A549 (cell line): ENCODE measurements around the gene PRRC2B. TPM values are rescaled to one million over a fixed set of nuclear protein-coding genes. Genes with fewer than 3 reads are reported as not detected.
A peak's percentile ranks its signal among the peaks of the same experiment; 100 is the strongest.
"Not testable (repeated sequence)": the region's sequence is repeated elsewhere in the genome, so short reads cannot be mapped to it uniquely, and the experiment has no call there.

Source experiments
- ATAC-seq, 2 experiments: fragments of 200-7000 bp in 1 of 2; fragments of >200 bp in 1 of 2; cut with Nextera tagmentation in 1 of 2; cut with Tn5 transposase in 1 of 2; 3 replicates each; pipeline versions ENCODE4 v1.8.0 to v1.9.1; 2018 to 2020; ENCODE audit warnings: mild to moderate bottlenecking in 1 of 2, moderate library complexity in 1 of 2
- CTCF ChIA-PET: fragments of 300-600 bp; sonication (Branson Sonifier 250); formaldehyde crosslinking; extraction: SDS; loops from one replicate; lab custom pipeline; 2021; ENCODE audit warnings: antibody characterized with exemption, inconsistent platforms; lab: Yijun Ruan, JAX
- POLR2A ChIA-PET: fragments of 350-600 bp; formaldehyde crosslinking; extraction: SDS; loops from one replicate; lab custom pipeline; 2021; ENCODE audit warnings: antibody characterized with exemption, inconsistent platforms; lab: Yijun Ruan, JAX
- DNase-seq, 2 experiments: peaks; one replicate each; pipeline versions ENCODE4 v3.0.0 to v3.0.0-alpha.2; 2011 to 2016; ENCODE audit warnings: low read depth in 1 of 2, low spot score in 1 of 2
- FAIRE-seq: peaks from 2 replicates; lab custom pipeline; 2011; peaks lifted over from hg19 to GRCh38; lab: Jason Lieb, UNC
- H3K27ac ChIP-seq, 2 experiments: fragments of >200 bp; sonication (Bioruptor Twin); formaldehyde crosslinking; 3 replicates each; pipeline ENCODE4 v1.5.1; 2016 to 2017
- H3K4me1 ChIP-seq: fragments of >200 bp; sonication (Bioruptor Twin); formaldehyde crosslinking; 3 replicates; pipeline ENCODE4 v1.6.1; 2016
- H3K4me2 ChIP-seq: fragments of >200 bp; sonication (Bioruptor Twin); formaldehyde crosslinking; 3 replicates; pipeline ENCODE4 v1.6.1; 2016
- H3K4me3 ChIP-seq: fragments of >200 bp; sonication (Bioruptor Twin); formaldehyde crosslinking; 3 replicates; pipeline ENCODE4 v1.5.1; 2016
- H3K9me3 ChIP-seq: fragments of >200 bp; sonication (Bioruptor Twin); formaldehyde crosslinking; 3 replicates; pipeline ENCODE4 v1.6.1; 2016
- BCL3 ChIP-seq: fragments of >200 bp; sonication (Bioruptor Twin); formaldehyde crosslinking; IDR thresholded peaks from 3 replicates; pipeline ENCODE4 v1.6.1; 2016
- CTCF ChIP-seq: fragments of >200 bp; sonication (Bioruptor Twin); formaldehyde crosslinking; IDR thresholded peaks from 3 replicates; pipeline ENCODE4 v1.5.1; 2016
- EHF ChIP-seq: fragments of 250-450 bp; sonication (Bioruptor Pico); IDR thresholded peaks from 2 replicates; pipeline ENCODE4 v1.5.0; 2020; ENCODE audit warnings: mild to moderate bottlenecking
- ELK1 ChIP-seq: fragments of 150-350 bp; IDR thresholded peaks from 2 replicates; pipeline ENCODE4 v1.6.1; 2014; ENCODE audit warnings: low read depth, mild to moderate bottlenecking, low read length
- EP300 ChIP-seq, 2 experiments: fragments of >200 bp; sonication (Bioruptor Twin); formaldehyde crosslinking; IDR thresholded peaks; 2 replicates in 1 of 2; 3 replicates in 1 of 2; pipeline ENCODE4 v1.6.1; 2016 to 2017
- ESRRA ChIP-seq: fragments of 150-350 bp; IDR thresholded peaks from 2 replicates; pipeline ENCODE4 v1.6.1; 2014; ENCODE audit warnings: mild to moderate bottlenecking, low read length, borderline replicate concordance
- FOSB ChIP-seq: fragments of 250-450 bp; sonication (Bioruptor Pico); IDR thresholded peaks from 2 replicates; pipeline ENCODE4 v1.5.0; 2020; ENCODE audit warnings: mild to moderate bottlenecking, moderate library complexity
- FOSL2 ChIP-seq, 2 experiments: fragments of 450-650 bp in 1 of 2; fragments of >200 bp in 1 of 2; sonication (Bioruptor Twin) in 1 of 2; formaldehyde crosslinking; IDR thresholded peaks; 2 replicates each; pipeline versions ENCODE4 v1.5.0 to v1.6.1; 2016 to 2020; ENCODE audit warnings: mild to moderate bottlenecking in 1 of 2, moderate library complexity in 1 of 2
- FOXS1 ChIP-seq: fragments of 250-450 bp; sonication (Bioruptor Pico); IDR thresholded peaks from 2 replicates; pipeline ENCODE4 v1.5.0; 2020; ENCODE audit warnings: mild to moderate bottlenecking, moderate library complexity
- GATA3 ChIP-seq: IDR thresholded peaks from 2 replicates; pipeline ENCODE4 v1.6.1; 2012; ENCODE audit warnings: borderline replicate concordance
- HEYL ChIP-seq: fragments of 250-450 bp; sonication (Bioruptor Pico); IDR thresholded peaks from 2 replicates; pipeline ENCODE4 v1.8.0; 2021; ENCODE audit warnings: mild to moderate bottlenecking, moderate library complexity
- HMGXB4 ChIP-seq: fragments of 250-450 bp; sonication (Bioruptor Pico); IDR thresholded peaks from 2 replicates; pipeline ENCODE4 v1.5.0; 2021; ENCODE audit warnings: mild to moderate bottlenecking, moderate library complexity, borderline replicate concordance
- HOXB13 ChIP-seq: fragments of 250-450 bp; sonication (Bioruptor Pico); IDR thresholded peaks from 2 replicates; pipeline ENCODE4 v1.5.0; 2020; ENCODE audit warnings: low read depth, mild to moderate bottlenecking, moderate library complexity
- HOXB5 ChIP-seq: fragments of 250-450 bp; sonication (Bioruptor Pico); IDR thresholded peaks from 2 replicates; pipeline ENCODE4 v1.5.0; 2020; ENCODE audit warnings: mild to moderate bottlenecking, moderate library complexity
- MAFK ChIP-seq: fragments of 450-650 bp; IDR thresholded peaks from 2 replicates; pipeline ENCODE4 v1.6.1; 2014; ENCODE audit not compliant: partially characterized antibody
- MAX ChIP-seq: IDR thresholded peaks from 2 replicates; pipeline ENCODE4 v1.6.1; 2012
- MAZ ChIP-seq: fragments of 150-350 bp; IDR thresholded peaks from 2 replicates; pipeline ENCODE4 v1.6.1; 2014; ENCODE audit warnings: antibody characterized with exemption, low read depth, low read length, borderline replicate concordance
- NPAS2 ChIP-seq: fragments of 250-450 bp; sonication (Bioruptor Pico); IDR thresholded peaks from 2 replicates; pipeline ENCODE4 v1.8.0; 2022; ENCODE audit warnings: mild to moderate bottlenecking, moderate library complexity, borderline replicate concordance
- PHF8 ChIP-seq: fragments of 200-600 bp; sonication (generic); IDR thresholded peaks from 2 replicates; pipeline ENCODE4 v1.6.1; 2016; ENCODE audit warnings: low read depth, mild to moderate bottlenecking, antibody characterized with exemption, moderate library complexity, borderline replicate concordance
- RAD21 ChIP-seq, 2 experiments: fragments of >200 bp in 1 of 2; sonication (Bioruptor Twin) in 1 of 2; formaldehyde crosslinking in 1 of 2; IDR thresholded peaks in 1 of 2; conservative IDR thresholded peaks in 1 of 2; 2 replicates in 1 of 2; 3 replicates in 1 of 2; pipeline ENCODE4 v1.6.1; 2012 to 2018; ENCODE audit warnings: inconsistent platforms in 1 of 2
- RCOR1 ChIP-seq: fragments of 150-350 bp; IDR thresholded peaks from 2 replicates; pipeline ENCODE4 v1.6.1; 2014; ENCODE audit warnings: antibody characterized with exemption, low read length, low read depth
- ZC3H11A ChIP-seq: fragments of 450-650 bp; IDR thresholded peaks from 2 replicates; pipeline ENCODE4 v1.6.1; 2014; ENCODE audit warnings: antibody characterized with exemption, mild to moderate bottlenecking
- ZNF302 ChIP-seq: fragments of 250-450 bp; sonication (Bioruptor Pico); IDR thresholded peaks from 2 replicates; pipeline ENCODE4 v1.9.0; 2021; ENCODE audit warnings: inconsistent platforms, mild to moderate bottlenecking, moderate library complexity
- ZSCAN20 ChIP-seq: fragments of 250-450 bp; sonication (Bioruptor Pico); IDR thresholded peaks from 2 replicates; pipeline ENCODE4 v1.8.0; 2022; ENCODE audit warnings: mild to moderate bottlenecking, moderate library complexity
- WGBS: methylation state at CpG from one replicate; pipeline ENCODE4 v1.1.6; 2017; ENCODE audit errors: missing lambda C conversion rate; 5-methylcytosine and 5-hydroxymethylcytosine counted together
- polyA plus RNA-seq, 4 experiments: library from polyadenylated mRNA; depleted of rRNA in 3 of 4; stranded (reverse); fragments of >200 nt; fragmentation: RNase III in 1 of 4; extraction: RNeasy Plus Mini Kit Qiagen cat#74134 plus additional on column Dnase treatment in 1 of 4; gene quantifications; 2 replicates in 3 of 4; 3 replicates in 1 of 4; pipeline ENCODE4 v1.2.3, GENCODE V29; 2011 to 2017

The PRRC2B gene
- polyA plus RNA-seq, 2 of the 4 experiments (the other 2 are of a cell fraction): 35.6 to 47.3 TPM

GRCh38 chr9:131356479-131356878 lies 37.4 kb upstream of the PRRC2B start:
- H3K9me3 ChIP-seq, H3K4me3 ChIP-seq, POLR2A ChIA-PET, DNase-seq, FAIRE-seq, ATAC-seq, H3K4me2 ChIP-seq: not testable (repeated sequence)
- Histone ChIP-seq H3K4me1 (peaks cover 13% of the 10 kb centered on the region), H3K27ac (0 out of 6 replicates have a peak overlapping the region, but pooled peaks of 1 of the 2 experiments have one; percentile 6)
- 79% methylated on average over 5 of the region's 6 CpGs for WGBS
- CTCF ChIA-PET: interaction anchor here (0.6 kb wide), 1 partner anchor 32 kb away, joined by 3 read pairs; no protein-coding TSS in a partner anchor
- TF ChIP-seq MAFK (peak; percentile 93), HOXB13 (CRISPR knock-in tag) (peak; percentile 68; the same call in 1 of the 2 replicates), ZNF302 (0 out of 2 replicates have a peak, but pooled peaks have one; percentile 35)
- TF ChIP-seq, all 56 proteins: peak for 3; not testable (repeated sequence) for 53

GRCh38 chr9:131358556-131358955 lies 35.3 kb upstream of the PRRC2B start:
- H3K4me1 ChIP-seq: peaks cover 20% of the 10 kb centered on the region
- ChIA-PET CTCF (interaction anchor here (0.7 to 1.5 kb wide), 4 partner anchors 9 to 120 kb away, joined by 3 to 11 read pairs (median 3); no protein-coding TSS in a partner anchor), POLR2A (interaction anchor here (0.7 kb wide), 1 partner anchor 15 kb away, joined by 4 read pairs; no protein-coding TSS in a partner anchor)
- FAIRE-seq: no peak
- no peak overlapping the region for H3K27ac ChIP-seq
- H3K9me3 ChIP-seq: no peaks in the 10 kb centered on the region
- H3K4me3 ChIP-seq: no peak overlapping the region
- no peak overlapping the region for H3K4me2 ChIP-seq
- no peak for ATAC-seq
- no peak for DNase-seq
- TF ChIP-seq MAFK (no peak), MAZ (no peak), EHF (CRISPR knock-in tag) (no peak), ZC3H11A (no peak), RAD21 (conservative IDR thresholded peaks at IDR 0.05 in 1 of 2, IDR thresholded peaks at IDR 0.05 in 1 of 2) (no peak)
- TF ChIP-seq, all 56 proteins: peak for 0
- whole genome bisulfite sequencing: 81% methylated on average over 10 of the region's 10 CpGs

- peak in 1 of 2 experiments; percentile 48 for DNase-seq
- no peak for TF ChIP-seq CTCF
- TF ChIP-seq ELK1: no peak
- TF ChIP-seq HOXB5 (CRISPR knock-in tag): no peak
- no peak for TF ChIP-seq EP300 (IDR thresholded peaks at IDR 0.05)
- no peak for TF ChIP-seq HMGXB4 (CRISPR knock-in tag)
- TF ChIP-seq ZSCAN20: no peak
- TF ChIP-seq ESRRA: no peak
- no peak for TF ChIP-seq FOSL2 (IDR thresholded peaks at IDR 0.05)
- no peak for TF ChIP-seq FOSL2 (CRISPR knock-in tag; IDR thresholded peaks at IDR 0.05)
- no peak for TF ChIP-seq MAZ
- TF ChIP-seq FOSB (CRISPR knock-in tag): no peak
- peak; percentile 28; the same call in 1 of the 2 replicates for TF ChIP-seq GATA3
- TF ChIP-seq RCOR1: no peak
- TF ChIP-seq MAX: peak; percentile 67
- no peak for TF ChIP-seq BCL3
- peak; percentile 39 for TF ChIP-seq MAFK
- no peak for TF ChIP-seq FOXS1 (CRISPR knock-in tag)
- no peak for TF ChIP-seq HEYL
- TF ChIP-seq PHF8: no peak
- no peak for TF ChIP-seq HOXB13 (CRISPR knock-in tag)
- no peak for TF ChIP-seq NPAS2 (CRISPR knock-in tag)
Observed at GRCh38 chr9:131361202-131361833, 32.6 kb upstream of the PRRC2B start.

More at GRCh38 chr9:131361202-131361833, 32.6 kb upstream of the PRRC2B start:
- FAIRE-seq: no peak
- ATAC-seq: peak in 1 of 2 experiments; percentile 54; a peak in 3 of 6 replicates
- 61% methylated on average over 8 of the region's 8 CpGs for WGBS
- Histone ChIP-seq H3K4me3 (no peak overlapping the region), H3K9me3 (no peaks in the 10 kb centered on the region), H3K4me1 (peaks cover 20% of the 10 kb centered on the region), H3K4me2 (peak overlapping the region; percentile 53), H3K27ac (peak overlapping the region; percentile 53 to 64)
- ChIA-PET POLR2A (interaction anchor here (1.5 kb wide), 1 partner anchor 12 kb away, joined by 7 read pairs; no protein-coding TSS in a partner anchor), CTCF (interaction anchor here (1.2 to 2.1 kb wide), 5 partner anchors 12 to 65 kb away, joined by 3 to 20 read pairs (median 3); no protein-coding TSS in a partner anchor)
